GM23338 (cell line): ENCODE data around the gene AR. TPM values are rescaled to one million over a fixed set of nuclear protein-coding genes. Genes with fewer than 3 reads are reported as not detected.

Source experiments
- ATAC-seq: fragments of 200-7000 bp; cut with Tn5 transposase; 3 replicates; pipeline ENCODE4 v1.9.1; 2020
- DNase-seq: peaks from one replicate; pipeline ENCODE4 v3.0.0-alpha.2; 2015; ENCODE audit warnings: low spot score
- H2AFZ ChIP-seq: fragments of 200-600 bp; sonication (generic); 2 replicates; pipeline ENCODE4 v1.8.0; 2016; ENCODE audit warnings: antibody characterized with exemption, mild to moderate bottlenecking, moderate library complexity
- H3F3A ChIP-seq: fragments of 200-600 bp; sonication (generic); replicated peaks from 2 replicates; pipeline ENCODE4 v1.8.0; 2017; ENCODE audit warnings: antibody characterized with exemption, mixed run types, low read depth
- H3K27ac ChIP-seq: fragments of 200-600 bp; sonication (generic); 2 replicates; pipeline ENCODE4 v1.6.1; 2016; ENCODE audit warnings: low read depth
- H3K27me3 ChIP-seq: fragments of 200-600 bp; sonication (generic); 2 replicates; pipeline ENCODE4 v1.8.0; 2016; ENCODE audit warnings: mild to moderate bottlenecking, mixed run types, moderate library complexity; ENCODE audit not compliant: insufficient read depth
- H3K36me3 ChIP-seq: fragments of 200-600 bp; sonication (generic); 2 replicates; pipeline ENCODE4 v1.8.0; 2016; ENCODE audit warnings: mild to moderate bottlenecking; ENCODE audit not compliant: insufficient read depth
- H3K4me1 ChIP-seq: fragments of 200-600 bp; sonication (generic); 2 replicates; pipeline ENCODE4 v1.8.0; 2016; ENCODE audit warnings: mild to moderate bottlenecking, moderate library complexity; ENCODE audit not compliant: insufficient read depth
- H3K4me2 ChIP-seq: fragments of 200-600 bp; sonication (generic); 2 replicates; pipeline ENCODE4 v1.7.1; 2017; ENCODE audit warnings: mixed run types
- H3K4me3 ChIP-seq: fragments of 200-600 bp; sonication (generic); 2 replicates; pipeline ENCODE4 v1.6.1; 2016; ENCODE audit warnings: mixed run types
- H3K79me2 ChIP-seq: fragments of 200-600 bp; sonication (generic); replicated peaks from 2 replicates; pipeline ENCODE4 v1.8.0; 2017; ENCODE audit warnings: mild to moderate bottlenecking; ENCODE audit not compliant: insufficient read depth
- H3K9me2 ChIP-seq: fragments of 200-600 bp; sonication (generic); 2 replicates; pipeline ENCODE4 v1.8.0; 2017; ENCODE audit not compliant: insufficient read depth
- H4K20me1 ChIP-seq: fragments of 200-600 bp; sonication (generic); replicated peaks from 2 replicates; pipeline ENCODE4 v1.8.0; 2017; ENCODE audit warnings: mild to moderate bottlenecking; ENCODE audit not compliant: insufficient read depth
- H3K27ac Mint-ChIP-seq: 2 replicates; pipeline ENCODE4 v1.8.0; 2020; ENCODE audit warnings: inconsistent platforms, mild to moderate bottlenecking, moderate library complexity, mixed read lengths
- H3K27me3 Mint-ChIP-seq: 3 replicates; pipeline ENCODE4 v1.8.0; 2022; ENCODE audit warnings: low read depth, mild to moderate bottlenecking, moderate library complexity, mixed read lengths, inconsistent platforms; ENCODE audit not compliant: insufficient read depth, poor library complexity
- H3K36me3 Mint-ChIP-seq: 3 replicates; pipeline ENCODE4 v1.8.0; 2021; ENCODE audit warnings: low read depth, mild to moderate bottlenecking, inconsistent platforms, moderate library complexity, mixed read lengths
- H3K4me1 Mint-ChIP-seq: 3 replicates; pipeline ENCODE4 v1.8.0; 2020; ENCODE audit warnings: mild to moderate bottlenecking, inconsistent platforms, mixed read lengths
- H3K4me3 Mint-ChIP-seq: 3 replicates; pipeline ENCODE4 v1.8.0; 2021; ENCODE audit warnings: moderate library complexity, mild to moderate bottlenecking, inconsistent platforms, mixed read lengths
- H3K9me3 Mint-ChIP-seq: 3 replicates; pipeline ENCODE4 v1.8.0; 2020; ENCODE audit warnings: moderate library complexity, mild to moderate bottlenecking, inconsistent platforms, mixed read lengths
- EZH2 ChIP-seq: fragments of 200-600 bp; sonication (generic); IDR thresholded peaks from one replicate; pipeline ENCODE4 v1.8.0; 2017; ENCODE audit warnings: antibody characterized with exemption, mild to moderate bottlenecking, low read depth; ENCODE audit not compliant: unreplicated experiment
- EZH2phosphoT487 ChIP-seq: fragments of 200-600 bp; sonication (generic); IDR thresholded peaks from one replicate; pipeline ENCODE4 v1.8.1; 2018; ENCODE audit warnings: antibody characterized with exemption; ENCODE audit not compliant: unreplicated experiment
- JUNB ChIP-seq: IDR thresholded peaks from one replicate; pipeline ENCODE4 v1.6.1; 2016; ENCODE audit warnings: antibody characterized with exemption; ENCODE audit not compliant: unreplicated experiment
- POLR2AphosphoS5 ChIP-seq: IDR thresholded peaks from 2 replicates; pipeline ENCODE4 v1.6.1; 2016; ENCODE audit warnings: antibody characterized with exemption, low read depth
- STAT1 ChIP-seq: IDR thresholded peaks from one replicate; pipeline ENCODE4 v1.6.1; 2016; ENCODE audit warnings: antibody characterized with exemption; ENCODE audit not compliant: unreplicated experiment
- polyA plus RNA-seq: library from polyadenylated mRNA; unstranded; fragments of >200 nt; fragmentation: Nextera tagmentation; extraction: Ambion mirVana; gene quantifications from 2 replicates; pipeline ENCODE4 v1.2.1, GENCODE V29; 2016
- total RNA-seq: library from RNA; depleted of rRNA; stranded (reverse); fragments of >200 nt; shearing (Covaris generic); gene quantifications from 2 replicates; pipeline ENCODE4 v1.2.3, GENCODE V29; 2014
- TF ChIP-seq, protein P1 (sequence below), 2 experiments: fragments of 200-600 bp in 1 of 2; sonication (generic) in 1 of 2; conservative IDR thresholded peaks; 2 replicates each; pipeline versions ENCODE4 v1.5.1 to v1.6.1; 2016 to 2017; ENCODE audit warnings: antibody characterized with exemption in 2 of 2, low read depth in 2 of 2, mild to moderate bottlenecking in 2 of 2, moderate library complexity in 1 of 2

AR gene
- total and polyA plus RNA-seq, 2 experiments from 2014 or later = 11.2 to 13.3 TPM

DNA sequence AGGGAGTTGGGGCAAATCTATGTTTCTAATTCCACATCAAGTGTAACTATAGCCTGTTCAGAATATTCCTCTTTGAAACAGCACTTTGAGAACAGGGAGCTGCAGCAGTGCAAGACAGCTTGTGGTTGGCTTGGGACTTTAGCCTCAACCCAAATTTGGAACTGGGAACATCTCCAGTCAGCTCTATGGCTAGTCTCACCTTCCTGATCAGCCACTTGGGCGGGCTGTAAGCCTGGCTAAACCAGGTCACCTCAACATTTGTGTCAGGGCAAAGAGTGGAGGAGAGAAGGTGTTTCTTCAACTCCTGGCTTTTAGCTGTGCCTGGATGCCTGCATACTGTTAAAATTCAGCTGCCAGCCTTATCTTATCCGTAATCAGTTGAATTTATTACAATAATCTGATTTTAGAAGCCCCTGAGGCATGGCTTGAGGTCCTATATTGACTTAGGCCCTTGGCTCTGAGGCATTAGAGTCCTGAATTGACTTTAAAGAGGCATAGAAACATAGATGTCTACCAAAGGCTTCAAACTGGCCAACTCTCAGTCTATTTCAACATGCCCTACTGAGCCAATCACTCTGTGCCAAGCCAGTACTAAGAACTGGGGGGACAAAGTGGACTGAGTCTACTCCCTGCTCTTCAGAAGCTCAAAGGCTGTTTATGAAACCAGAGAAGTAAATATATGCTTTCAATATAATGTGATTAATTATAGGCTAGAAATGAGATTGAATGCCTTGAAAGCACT is 18.7 kb upstream of the AR start:
- H3K4me2 ChIP-seq = no peak overlapping the region
- Mint-ChIP-seq H3K27me3 (no peaks in the 10 kb centered on the region), H3K4me3 (no peak overlapping the region), H3K36me3 (no peaks in the 10 kb centered on the region), H3K27ac (no peak overlapping the region), H3K4me1 (peaks cover 13% of the 10 kb centered on the region), H3K9me3 (no peaks in the 10 kb centered on the region)
- no peaks in the 10 kb centered on the region for H3K79me2 ChIP-seq
- H3K4me1 ChIP-seq = no peaks in the 10 kb centered on the region
- H3K9me2 ChIP-seq = no peaks in the 10 kb centered on the region
- no peak overlapping the region for H2AFZ ChIP-seq
- ATAC-seq (no peak), DNase-seq (no peak)
- H3K27me3 ChIP-seq = no peaks in the 10 kb centered on the region
- no peaks in the 10 kb centered on the region for H4K20me1 ChIP-seq
- H3K36me3 ChIP-seq = no peaks in the 10 kb centered on the region
- no peaks in the 10 kb centered on the region for H3F3A ChIP-seq
- no peak for TF ChIP-seq POLR2AphosphoS5
- TF ChIP-seq, protein P1, sequence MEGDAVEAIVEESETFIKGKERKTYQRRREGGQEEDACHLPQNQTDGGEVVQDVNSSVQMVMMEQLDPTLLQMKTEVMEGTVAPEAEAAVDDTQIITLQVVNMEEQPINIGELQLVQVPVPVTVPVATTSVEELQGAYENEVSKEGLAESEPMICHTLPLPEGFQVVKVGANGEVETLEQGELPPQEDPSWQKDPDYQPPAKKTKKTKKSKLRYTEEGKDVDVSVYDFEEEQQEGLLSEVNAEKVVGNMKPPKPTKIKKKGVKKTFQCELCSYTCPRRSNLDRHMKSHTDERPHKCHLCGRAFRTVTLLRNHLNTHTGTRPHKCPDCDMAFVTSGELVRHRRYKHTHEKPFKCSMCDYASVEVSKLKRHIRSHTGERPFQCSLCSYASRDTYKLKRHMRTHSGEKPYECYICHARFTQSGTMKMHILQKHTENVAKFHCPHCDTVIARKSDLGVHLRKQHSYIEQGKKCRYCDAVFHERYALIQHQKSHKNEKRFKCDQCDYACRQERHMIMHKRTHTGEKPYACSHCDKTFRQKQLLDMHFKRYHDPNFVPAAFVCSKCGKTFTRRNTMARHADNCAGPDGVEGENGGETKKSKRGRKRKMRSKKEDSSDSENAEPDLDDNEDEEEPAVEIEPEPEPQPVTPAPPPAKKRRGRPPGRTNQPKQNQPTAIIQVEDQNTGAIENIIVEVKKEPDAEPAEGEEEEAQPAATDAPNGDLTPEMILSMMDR (conservative IDR thresholded peaks at IDR 0.05; ENCODE audit: low read depth in 2 of 2) = peak in 1 of 2 experiments; percentile 29; a peak in 2 of 4 replicates
- no peak overlapping the region for H3K27ac ChIP-seq
- no peak overlapping the region for H3K4me3 ChIP-seq

DNA sequence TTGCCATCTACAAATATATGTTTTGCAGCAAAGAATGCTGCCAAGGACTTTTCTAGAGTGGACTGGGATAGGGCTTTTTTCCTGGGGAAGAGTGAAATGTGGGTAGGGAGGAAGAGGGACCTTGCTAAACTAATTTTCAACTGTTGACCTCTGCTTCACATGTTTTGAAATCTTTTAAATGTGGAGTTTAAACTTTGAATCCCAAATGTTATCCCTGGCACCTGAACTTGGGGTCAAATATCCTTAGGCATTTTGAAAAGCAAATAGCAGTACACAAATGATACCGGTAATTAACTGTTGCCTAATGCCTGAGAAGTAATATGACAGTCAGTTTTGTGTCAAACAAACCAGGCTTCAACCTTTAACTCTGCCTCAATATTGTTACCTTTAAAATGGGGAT is 7.3 kb upstream of the AR start:
- Mint-ChIP-seq H3K27me3 (no peaks in the 10 kb centered on the region), H3K4me1 (no peaks in the 10 kb centered on the region), H3K36me3 (no peaks in the 10 kb centered on the region), H3K9me3 (no peaks in the 10 kb centered on the region), H3K27ac (no peak overlapping the region), H3K4me3 (no peak overlapping the region)
- H3F3A ChIP-seq = no peaks in the 10 kb centered on the region
- TF ChIP-seq EZH2phosphoT487 (no peak), EZH2 (no peak), POLR2AphosphoS5 (no peak), STAT1 (no peak), JUNB (no peak)
- TF ChIP-seq, protein P1 (conservative IDR thresholded peaks at IDR 0.05; ENCODE audit: low read depth in 2 of 2) = no peak
- no peaks in the 10 kb centered on the region for H3K27me3 ChIP-seq
- H4K20me1 ChIP-seq = no peaks in the 10 kb centered on the region
- no peaks in the 10 kb centered on the region for H3K9me2 ChIP-seq
- no peak for ATAC-seq
- DNase-seq = no peak
- no peaks in the 10 kb centered on the region for H3K4me1 ChIP-seq
- H3K4me3 ChIP-seq = no peak overlapping the region
- no peaks in the 10 kb centered on the region for H3K79me2 ChIP-seq
- H2AFZ ChIP-seq = no peak overlapping the region
- no peak overlapping the region for H3K4me2 ChIP-seq
- H3K36me3 ChIP-seq = no peaks in the 10 kb centered on the region
- H3K27ac ChIP-seq = no peak overlapping the region
